Subcutaneous adipose tissue (tissue), 4 donors: Measurements from ENCODE around the gene SLC8B1. TPM values are rescaled to one million over a fixed set of nuclear protein-coding genes. Genes with fewer than 3 reads are reported as not detected.

Source experiments
- total RNA-seq, 4 donors: library from RNA; depleted of rRNA; stranded (reverse); fragments of >200 nt; gene quantifications; one replicate each; pipeline ENCODE4 v1.1.0, GENCODE V29; 2016
- TF ChIP-seq, protein P1 (sequence below): fragments of 450-650 bp; IDR thresholded peaks from one replicate; pipeline ENCODE4 v1.5.1; 2016; ENCODE audit warnings: low read depth, mild to moderate bottlenecking, control low read depth, antibody characterized with exemption, moderate library complexity

The SLC8B1 gene
- 10 to 100 TPM; 16.8 to 53.9 (median 39.1) TPM for total RNA-seq

DNA sequence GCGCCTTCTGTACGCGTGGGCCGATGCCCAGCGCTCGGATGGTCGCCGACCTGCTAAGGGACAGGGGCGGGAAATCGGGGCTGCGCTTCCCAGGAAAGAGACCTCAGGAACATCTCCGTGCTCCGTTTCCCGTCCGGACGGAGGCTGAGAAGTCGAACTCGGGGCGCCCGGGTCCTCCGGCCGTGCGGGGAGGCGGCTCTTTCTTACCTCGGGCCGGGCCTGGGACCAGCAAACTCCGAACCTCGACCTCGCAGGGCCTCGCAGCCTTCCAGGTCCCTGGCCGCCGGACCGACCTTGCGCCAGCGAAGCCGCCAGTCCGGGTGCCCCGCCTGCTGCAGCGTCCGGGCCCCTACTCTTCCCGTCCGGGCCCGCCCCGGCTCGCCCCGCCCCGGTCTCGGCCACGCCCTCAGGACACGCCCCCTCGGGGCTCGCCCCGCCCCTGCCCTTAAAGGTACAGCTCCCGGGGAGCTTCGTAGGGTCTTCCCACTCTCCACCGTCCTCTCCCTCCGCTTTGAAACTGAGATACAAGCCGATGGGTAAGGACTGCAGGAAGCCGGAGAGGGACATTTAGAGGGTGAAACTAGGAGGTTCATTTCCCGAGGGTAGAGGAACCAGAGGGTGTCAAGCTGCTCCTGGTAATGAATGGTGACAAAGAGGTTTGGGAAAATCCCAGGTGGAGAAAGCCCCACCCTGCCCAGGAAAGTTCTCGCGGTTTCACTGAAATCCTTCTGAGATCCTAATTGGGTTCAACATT is at the start of gene SLC8B1:
TSS of gene SLC8B1 (minus strand) at position 324 of the 754 bp plus-strand sequence. CDS start 2,231 bp downstream, outside the sequence.
- TF ChIP-seq, protein P1, sequence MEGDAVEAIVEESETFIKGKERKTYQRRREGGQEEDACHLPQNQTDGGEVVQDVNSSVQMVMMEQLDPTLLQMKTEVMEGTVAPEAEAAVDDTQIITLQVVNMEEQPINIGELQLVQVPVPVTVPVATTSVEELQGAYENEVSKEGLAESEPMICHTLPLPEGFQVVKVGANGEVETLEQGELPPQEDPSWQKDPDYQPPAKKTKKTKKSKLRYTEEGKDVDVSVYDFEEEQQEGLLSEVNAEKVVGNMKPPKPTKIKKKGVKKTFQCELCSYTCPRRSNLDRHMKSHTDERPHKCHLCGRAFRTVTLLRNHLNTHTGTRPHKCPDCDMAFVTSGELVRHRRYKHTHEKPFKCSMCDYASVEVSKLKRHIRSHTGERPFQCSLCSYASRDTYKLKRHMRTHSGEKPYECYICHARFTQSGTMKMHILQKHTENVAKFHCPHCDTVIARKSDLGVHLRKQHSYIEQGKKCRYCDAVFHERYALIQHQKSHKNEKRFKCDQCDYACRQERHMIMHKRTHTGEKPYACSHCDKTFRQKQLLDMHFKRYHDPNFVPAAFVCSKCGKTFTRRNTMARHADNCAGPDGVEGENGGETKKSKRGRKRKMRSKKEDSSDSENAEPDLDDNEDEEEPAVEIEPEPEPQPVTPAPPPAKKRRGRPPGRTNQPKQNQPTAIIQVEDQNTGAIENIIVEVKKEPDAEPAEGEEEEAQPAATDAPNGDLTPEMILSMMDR = no peak

DNA sequence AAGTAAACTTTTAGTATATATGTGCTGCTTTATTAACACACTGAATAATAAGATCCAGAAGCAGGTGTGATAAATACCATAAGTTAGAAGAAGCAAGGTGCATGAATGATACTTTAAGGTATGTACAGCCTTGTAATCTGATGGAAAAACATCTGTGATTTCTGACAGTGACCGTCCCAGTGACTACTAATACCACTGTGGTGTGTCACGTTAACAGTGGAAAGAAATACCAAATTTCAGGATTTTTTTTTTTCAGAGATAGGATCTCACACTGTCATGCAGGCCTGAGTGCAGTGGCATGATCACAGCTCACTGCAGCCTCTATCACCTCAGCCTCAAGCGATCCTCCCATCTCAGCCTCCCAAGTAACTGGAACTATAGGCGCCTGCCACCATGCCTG is 47.3 kb upstream of the SLC8B1 start:
- TF ChIP-seq, protein P1 = no peak

DNA sequence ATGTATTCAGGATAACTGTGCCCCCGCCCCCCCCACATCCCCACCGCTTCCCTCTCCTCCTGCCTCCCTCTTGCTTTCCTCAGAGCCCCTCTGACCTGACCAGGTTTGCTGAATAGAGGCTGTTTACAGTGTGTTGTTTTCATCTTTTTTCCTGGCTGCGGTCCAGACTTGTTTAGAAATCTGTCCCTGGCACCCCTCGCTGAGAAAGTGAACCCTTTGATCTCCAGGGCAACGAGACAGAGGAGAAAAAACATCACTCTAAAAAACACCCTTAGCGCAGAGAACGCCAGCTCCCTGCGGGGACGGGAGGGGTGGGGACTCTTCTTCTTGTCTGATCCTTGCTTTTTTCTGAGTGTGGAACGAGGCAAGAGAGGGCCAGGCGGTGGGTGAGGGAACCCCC is 46.3 kb upstream of the SLC8B1 start:
- TF ChIP-seq, protein P1 = no peak

DNA sequence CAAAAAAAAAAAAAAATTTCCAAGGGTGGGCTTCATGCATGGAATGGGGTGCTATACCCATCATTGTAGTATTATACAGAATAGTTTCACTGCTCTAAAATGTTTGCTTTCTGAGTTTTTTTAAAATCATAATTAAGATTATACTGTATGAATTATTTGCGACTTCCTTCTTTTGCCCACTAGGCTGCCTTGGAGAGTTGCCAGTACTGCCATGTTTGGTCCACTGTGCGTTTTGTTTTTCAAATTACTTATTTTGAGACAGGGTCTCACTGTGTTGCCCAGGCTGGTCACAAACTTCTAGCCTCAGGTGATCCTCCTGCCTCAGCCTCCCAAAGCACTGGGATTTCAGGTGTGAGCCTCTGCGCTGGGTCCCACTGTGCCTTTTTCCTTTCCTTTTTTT is 43.4 kb upstream of the SLC8B1 start:
- TF ChIP-seq, protein P1 = no peak

DNA sequence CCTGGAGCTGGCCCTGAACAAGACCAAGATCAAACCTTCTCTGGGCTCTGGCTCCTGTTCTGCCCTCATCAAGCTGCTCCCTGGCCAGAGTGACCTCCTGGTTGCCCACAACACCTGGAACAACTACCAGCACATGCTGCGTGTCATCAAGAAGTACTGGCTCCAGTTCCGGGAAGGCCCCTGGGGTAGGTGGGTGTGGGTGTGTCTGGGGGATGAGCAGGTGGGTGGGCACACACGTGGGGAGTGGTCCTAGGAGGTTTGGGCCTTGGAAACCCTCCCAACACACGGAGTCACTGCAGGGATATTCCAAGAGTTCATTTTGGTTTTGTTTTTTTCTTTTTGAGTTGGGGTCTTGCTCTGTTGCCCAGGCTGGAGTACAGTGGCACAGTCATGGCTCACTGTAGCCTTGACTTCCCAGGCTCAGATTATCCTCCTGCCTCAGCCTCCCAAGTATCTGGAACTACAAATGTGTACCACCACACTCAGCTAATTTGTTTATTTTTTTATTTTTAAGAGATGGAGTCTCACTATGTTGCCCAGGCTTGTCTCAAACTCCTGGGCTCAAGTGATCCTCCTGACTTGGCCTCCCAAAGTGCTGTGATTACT is 40.0 kb upstream of the SLC8B1 start:
- TF ChIP-seq, protein P1 = no peak

DNA sequence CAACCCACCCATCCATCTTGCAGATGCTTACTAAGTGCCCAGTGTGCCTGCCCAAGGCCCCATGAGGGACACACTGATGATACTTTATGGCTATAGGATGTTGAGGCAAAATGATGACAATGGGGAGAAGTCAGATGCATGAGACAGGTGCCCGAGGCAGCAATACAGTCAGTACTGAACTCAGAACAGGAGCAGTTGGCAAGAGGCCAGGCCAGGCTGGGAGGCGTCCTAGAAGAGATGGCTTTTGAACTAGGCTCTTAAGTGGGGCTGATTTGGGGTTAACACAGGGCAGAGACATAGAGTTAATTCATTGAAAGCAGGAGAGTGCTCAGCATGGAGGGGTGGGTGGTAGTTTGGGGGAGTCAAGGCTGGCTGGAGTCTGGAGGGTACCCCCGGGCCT is 39.1 kb upstream of the SLC8B1 start:
- TF ChIP-seq, protein P1 = no peak

DNA sequence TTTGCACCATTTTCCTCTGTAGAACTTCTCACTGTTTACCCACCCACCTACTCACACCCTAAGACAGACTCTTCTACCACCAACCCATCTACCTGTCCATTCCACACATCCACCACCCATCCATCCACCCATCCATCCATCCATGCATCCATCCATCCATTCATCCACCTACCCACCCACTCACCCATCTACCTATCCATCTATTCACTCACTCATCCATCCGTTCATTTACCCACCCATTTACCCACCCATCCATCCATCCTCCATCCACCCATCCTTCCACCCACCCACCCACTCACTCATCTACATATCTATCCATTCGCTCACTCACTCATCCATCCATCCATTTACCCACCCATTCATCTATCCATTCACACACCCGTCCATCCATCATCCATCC is 38.5 kb upstream of the SLC8B1 start:
- TF ChIP-seq, protein P1 = no peak
